GM21786 (cell line): ENCODE results near the gene LRP1B.

Source experiments
- ATAC-seq: cut with Tn5 transposase; IDR thresholded peaks from one replicate; pipeline ENCODE4 v1.9.1; 2021; ENCODE audit not compliant: unreplicated experiment

The LRP1B gene

DNA sequence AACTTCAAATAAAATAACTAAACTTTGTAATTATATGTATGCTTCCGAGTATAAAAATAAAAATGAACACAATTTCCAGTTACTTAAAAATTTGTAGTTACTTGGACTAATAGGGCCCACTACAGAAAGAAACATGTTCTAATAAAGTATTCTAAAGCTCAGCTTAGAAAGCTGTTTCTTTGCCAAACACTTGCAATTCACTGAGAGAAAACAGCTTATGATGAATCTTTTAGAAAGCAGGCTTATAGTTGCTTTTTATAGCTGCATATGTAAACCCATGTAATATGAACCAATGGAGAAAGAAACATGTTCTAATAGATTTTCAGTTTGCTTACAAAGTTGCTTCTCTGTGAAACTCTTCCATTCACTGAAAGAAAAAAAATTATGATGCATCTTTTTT is 766.0 kb downstream of the LRP1B start:
- no peak for ATAC-seq

DNA sequence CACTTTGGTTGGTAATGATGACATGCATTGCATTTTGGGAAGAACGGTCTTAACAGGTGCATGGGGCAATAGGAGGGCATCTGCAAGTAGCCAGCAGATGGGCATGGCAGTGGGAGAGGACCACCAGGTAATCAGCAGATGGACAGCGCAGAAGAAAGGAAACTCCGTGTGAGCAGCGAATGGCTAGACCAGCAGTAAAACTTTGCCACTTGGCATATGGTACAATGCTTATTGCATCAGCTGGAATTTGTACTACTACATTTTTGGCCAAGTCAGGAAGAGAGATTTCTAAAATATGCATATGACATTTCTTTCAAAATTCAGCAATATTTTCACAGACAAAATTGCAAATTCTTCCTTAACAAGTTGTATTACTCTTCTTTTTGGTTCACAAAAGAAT is 768.5 kb downstream of the LRP1B start:
- no peak for ATAC-seq

DNA sequence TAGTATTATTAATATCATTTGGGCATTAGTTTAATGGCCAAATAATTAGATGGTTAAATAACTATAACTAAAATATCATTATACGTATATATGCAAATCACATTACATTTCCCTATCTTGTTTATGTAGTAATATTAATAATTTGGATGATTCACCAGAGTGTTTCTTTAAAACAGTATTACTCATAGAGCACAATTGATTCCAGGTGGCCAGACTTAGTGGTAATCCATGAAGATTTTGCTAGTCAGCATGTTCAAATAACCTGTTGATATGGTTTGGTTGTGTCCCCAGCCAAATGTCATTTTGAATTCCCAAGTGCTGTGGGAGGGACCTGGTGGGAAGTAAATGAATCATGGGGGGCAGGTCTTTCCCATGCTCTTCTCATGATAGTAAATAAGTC is 782.3 kb downstream of the LRP1B start:
- no peak for ATAC-seq

DNA sequence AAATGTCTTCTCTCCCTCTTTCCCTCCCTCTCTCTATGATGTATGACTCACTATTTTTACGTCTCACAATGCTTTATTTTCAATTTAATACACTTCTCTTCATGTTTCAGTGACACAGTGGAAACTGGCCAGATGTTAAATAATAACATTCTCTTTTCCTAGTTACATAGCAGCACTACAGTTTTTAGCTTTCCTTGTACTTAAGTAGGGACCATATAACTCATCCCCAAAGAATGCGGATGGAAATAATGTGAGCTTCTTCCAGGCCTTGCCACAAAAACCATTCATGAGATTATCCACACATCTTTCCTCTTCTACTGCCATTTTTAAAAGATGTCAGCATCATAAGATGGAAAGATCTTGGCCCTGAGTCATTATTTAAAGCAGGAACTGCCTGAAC is 789.4 kb downstream of the LRP1B start:
- ATAC-seq: no peak

DNA sequence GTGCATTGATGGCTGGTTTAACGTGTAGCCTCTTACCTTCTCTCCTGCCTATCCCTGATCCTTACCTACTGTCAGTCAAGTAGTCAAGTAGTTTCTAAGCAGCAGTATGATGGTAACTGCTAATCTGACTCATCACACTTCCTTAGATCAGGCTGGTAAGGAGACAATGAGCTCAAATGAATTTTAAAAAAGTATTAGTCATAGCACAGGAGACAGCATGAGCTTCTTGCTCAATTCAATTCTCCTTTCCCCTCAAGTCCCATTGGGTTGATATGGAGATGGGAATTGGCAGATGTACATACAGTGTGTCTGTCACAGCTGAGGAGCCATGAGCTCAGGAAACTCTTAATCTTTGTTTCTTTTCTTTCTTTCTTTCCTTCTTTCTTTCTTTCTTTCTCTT is 799.7 kb downstream of the LRP1B start:
- ATAC-seq: no peak

DNA sequence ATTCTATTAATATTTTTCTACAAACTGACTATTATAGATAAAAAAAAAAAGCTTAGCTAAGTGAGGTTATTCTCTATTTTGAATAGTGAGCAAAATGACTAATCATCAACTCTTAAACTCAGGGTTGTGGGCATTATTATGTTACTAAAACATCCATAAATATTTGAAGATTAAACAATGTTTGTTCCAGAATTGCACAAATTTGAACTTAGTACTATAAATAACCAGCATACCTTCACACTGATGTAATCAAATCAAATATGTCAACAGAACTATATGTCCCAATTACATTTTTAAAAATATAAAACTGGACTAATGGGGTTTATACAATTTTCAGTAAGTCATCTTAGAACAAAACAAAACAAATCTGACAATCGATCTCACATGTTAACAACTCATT is 800.9 kb downstream of the LRP1B start:
- ATAC-seq: no peak

DNA sequence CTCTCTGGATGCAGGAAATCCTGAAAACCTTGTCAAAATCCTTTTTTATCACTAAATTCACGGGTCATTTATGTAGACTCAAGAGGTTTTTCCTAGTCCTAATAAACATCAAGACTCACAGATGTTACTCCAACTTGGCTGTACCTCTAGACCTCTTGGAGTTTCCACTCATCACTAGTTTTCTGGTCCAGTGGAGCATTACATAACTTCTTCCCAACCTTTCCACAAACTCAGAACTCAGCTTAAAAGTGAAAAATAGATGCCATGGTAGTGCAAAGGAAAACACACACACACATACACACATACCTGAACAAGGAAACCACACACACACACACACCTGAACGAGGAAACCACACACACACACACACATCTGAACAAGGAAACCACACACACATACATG is 807.2 kb downstream of the LRP1B start:
- no peak for ATAC-seq

DNA sequence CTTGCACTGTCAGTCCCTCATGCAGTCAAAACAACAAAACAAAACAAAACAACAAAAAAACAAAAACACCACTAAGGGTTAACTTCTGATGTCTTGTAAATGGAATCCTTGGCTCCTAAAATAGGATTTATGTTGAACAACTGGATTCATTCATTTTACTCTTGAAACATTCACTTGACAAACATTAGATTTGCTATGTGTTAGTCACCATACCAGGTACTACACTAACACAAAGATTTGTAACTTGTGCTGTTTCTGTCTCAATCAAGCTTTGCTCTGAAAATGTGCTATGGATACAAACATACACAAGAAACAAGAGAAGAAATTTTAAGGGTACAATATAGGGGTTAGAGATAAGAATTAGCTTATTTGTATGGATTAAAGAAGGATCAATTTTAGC is 812.8 kb downstream of the LRP1B start:
- no peak for ATAC-seq

DNA sequence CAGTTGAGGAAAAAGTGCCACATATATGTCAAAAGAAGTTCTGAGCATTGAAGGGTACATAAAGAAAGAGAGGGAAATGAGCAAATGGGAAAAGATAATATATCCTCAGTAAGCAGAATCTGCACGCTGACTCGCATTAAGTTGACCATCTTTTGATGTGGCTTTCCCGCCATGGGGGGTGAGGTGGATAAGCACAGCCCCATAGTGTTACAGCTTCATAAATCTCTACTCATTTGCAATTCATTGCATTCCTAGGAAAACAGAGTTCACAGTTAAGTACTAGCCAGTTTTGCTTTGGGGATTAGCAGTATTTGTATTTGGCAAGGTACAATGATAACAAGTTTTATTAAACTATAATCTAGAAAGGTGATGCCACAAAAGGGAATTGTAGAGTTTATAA is 814.2 kb downstream of the LRP1B start:
- ATAC-seq: no peak

DNA sequence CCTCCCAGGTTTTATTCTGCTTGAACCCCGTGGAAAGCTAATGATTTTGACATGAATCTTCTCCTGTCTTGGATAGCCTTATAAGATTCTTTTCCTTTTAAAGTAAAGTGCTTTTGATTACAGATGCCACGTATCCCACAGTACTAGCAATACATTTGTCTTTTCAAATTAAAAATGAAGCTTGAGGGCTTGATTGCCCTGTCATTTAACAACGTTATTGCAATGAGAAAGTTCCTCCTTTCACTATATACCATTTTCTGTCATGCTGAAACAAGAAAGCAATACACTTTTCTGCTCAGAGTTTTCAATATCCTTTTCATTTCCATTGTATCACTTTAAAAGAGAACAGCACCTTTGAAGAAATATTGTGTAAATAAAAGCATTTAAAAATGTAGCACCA is 814.7 kb downstream of the LRP1B start:
- no peak for ATAC-seq

DNA sequence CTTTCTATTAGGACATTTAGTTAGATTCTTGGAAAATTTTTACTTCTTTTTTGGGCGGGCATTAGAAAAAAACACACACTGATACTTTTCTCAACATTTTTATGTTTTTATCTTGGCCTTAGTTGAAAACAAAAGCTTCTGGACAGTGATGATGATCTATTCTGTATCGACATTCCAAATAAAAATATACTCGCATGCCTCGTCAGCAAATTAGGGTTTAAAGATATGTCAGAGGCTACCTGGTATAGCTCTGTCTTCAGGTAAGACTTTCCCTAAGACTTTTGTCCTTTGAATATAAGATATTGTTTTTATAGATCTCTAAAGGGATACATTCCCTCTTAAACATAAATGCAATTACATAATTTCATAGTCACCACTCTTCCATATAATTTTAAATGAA is 816.8 kb downstream of the LRP1B start:
- ATAC-seq: no peak

DNA sequence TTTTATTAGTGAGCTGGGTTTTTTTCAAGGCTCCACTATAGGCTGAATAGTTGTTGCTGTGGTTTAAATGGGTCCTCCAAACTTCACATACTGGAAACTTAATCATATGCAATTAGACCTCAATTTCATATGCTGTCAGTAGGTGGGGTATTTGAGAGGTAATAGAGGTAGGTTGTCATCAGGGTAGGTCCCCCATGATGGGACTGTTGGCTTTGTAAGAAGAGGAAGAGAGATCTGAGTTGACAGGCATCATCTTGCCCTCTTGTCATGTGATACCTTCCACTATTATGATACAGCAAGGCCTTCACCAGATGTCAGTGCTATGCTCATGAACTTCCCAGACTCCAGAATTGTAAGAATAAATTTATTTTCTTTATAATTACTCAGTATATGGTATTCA is 819.4 kb downstream of the LRP1B start:
- no peak for ATAC-seq

DNA sequence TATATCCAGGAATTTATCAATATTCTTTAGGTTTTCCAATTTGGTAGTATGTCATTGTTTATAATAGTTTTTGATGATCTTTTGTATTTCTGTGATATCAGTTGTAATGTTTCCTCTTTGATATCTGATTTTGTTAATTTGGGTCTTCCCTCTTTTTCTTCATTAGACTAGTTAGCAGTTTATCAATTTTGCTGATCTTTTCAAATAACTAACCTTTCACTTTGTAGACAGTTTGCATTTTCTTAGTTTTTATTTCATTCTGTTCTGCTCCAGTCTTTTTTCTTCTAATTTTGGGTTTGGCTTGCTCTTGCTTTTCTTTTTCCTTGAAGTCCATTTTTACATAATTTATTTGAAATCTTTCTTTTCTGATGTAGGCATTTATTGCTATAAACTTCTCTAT is 824.4 kb downstream of the LRP1B start:
- no peak for ATAC-seq

DNA sequence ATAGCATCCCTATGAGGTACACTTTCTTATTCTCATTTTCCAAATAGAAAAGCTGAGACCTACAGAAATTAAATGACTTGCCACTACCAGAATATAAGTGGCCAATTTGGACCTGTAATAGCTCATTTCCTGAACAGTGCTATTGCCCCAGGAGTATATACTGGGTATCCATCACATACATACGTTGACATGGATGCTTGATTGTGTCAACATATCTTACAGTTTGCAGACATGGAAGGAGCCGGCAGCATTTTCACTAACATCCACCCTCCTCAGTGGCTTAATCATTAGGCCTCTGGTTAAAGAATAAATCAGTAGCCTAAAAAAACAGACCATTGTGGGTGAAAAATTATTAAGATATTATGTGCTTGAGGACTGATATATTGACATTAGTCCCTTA is 829.3 kb downstream of the LRP1B start:
- ATAC-seq: no peak

DNA sequence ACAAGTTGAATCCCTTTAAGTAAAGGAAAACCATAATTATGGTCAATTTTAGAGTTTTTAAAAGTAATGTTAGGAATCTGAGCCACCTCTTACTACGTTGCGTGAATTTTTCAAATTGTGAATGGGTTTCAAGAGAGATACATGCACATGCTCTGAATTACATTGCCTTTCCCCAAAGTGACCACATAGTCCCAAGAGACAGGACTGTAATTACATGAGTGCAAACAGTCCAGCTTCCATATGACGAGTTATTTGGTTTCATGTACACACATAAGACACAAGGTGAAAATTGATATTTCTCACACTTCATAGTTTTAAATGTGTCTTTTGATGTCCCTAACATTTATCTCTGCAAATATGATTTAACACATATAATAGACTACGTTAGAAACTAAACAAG is 850.8 kb downstream of the LRP1B start:
- ATAC-seq: no peak

DNA sequence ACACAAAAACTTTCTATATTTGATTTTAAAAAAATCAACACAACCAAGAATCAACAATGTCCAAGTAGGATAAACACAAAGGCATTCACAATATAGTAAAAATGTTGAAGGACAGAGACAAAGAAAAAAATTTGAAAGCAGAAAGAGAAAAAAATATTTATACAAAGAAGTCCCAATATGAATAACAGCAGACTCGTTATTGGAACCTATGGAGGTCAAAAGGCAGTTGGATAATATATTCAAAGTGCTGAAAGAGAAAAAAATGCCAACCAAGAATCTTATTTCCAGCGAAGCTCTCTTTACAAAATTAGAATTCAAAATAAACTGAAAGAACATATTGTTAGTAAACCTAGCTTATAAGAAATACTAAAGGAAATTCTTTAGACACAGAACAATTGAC is 859.5 kb downstream of the LRP1B start:
- ATAC-seq: no peak

DNA sequence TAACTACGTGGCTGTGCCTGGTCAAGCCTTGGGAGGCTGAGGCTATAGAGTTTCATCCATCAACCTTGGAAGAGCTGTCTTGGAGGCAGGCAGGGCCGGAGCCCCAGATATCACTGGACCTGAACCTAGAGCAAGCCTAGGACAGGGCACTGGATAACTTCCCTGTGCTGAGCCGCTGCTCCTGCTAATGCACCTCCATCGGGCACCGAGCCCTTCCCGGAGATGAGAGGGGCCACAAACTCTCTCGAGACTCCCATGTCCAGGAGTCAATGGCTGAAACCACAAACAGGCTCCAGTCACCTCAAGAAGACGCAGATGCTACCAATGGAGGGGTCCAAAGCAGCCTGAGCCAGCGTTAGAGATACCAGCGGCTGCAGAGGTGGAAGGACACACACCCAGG is 866.0 kb downstream of the LRP1B start:
- ATAC-seq: no peak

DNA sequence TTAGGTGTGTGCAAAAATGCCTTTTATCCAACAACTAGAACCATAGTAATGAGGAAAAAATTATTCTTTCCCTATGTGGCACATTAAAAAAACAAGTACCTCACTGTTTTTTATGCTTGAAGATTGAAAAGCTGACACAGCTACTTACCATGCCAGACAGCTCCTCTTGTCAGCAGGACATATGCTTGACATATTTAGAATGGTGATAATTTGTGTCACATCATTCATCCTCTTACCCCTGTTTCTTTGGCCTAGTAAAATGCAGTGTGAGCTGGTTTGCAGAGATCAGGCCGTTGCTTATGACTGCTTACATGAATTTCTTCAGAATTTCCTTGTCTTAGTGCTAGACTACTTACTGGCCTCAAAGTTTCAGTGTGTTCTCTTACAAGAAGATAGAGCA is 869.9 kb downstream of the LRP1B start:
- ATAC-seq: no peak

DNA sequence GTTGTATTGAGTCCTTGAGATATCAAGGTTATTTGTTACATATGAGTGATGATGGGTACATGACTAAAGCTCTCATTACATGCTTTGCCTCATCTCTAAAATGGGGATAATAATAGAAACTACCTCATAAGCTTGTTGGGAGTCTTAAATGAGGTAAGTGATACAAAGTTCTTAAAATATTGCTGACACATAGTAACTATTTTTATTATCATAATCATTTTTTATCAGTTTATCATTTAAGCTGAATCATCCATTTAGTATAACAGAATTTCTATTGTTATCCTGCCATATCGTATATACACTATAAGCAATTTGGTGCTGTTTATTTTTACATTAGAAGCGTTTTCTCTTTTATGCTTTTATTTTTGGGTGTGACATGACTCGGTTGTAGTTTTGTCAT is 871.1 kb downstream of the LRP1B start:
- no peak for ATAC-seq

DNA sequence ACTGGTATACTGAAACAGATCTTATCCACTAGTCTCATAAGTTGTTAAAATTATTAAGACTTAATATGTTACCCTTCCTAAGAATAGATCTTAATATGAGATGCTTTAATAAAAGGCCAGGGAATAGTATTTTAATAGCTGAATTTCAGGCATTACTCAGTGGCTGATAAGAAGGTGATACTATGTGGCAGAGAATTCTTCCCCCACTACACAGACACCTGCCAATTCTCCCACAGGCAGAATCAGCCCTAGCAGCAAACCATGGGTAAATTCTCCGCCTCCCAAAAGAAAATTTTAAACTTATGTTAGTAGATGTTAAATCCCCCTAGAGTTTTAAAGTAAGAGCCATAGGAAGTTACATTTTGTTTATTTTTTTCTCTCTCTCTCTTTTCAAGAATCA is 888.8 kb downstream of the LRP1B start:
- ATAC-seq: no peak

DNA sequence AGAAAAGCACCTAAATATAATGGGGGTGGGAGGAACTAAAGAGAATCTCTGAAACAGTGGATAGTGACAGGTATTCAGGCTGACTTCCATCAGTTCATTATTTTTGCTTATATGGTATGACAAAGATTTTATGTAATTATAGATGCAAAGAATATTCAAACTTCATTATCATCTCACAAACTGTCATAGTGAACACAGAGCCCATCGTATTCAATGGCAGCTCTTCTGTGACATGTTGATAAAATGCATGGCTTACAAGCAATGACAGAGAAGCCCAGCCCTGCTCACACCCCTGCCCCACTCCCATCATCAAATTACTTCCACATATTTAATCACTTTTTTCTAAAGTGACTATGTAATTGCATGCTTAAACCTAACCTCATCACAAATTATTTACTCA is 904.3 kb downstream of the LRP1B start:
- no peak for ATAC-seq

DNA sequence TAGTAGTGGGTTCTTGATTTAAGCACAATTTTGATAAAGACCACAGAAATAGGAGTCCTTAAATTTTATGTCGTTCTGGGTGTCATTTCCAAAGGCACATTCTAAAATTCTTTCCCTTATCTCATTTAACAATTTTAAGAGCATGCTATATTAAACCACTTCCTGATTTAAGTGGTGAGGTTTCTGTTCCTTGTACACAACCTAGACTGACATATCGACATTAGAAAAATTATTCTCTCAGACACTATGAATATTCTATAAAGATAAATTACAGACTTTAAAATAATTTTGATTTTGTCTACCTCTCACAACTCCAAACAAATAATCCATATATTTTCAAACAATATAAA is 923.8 kb downstream of the LRP1B start:
- no peak for ATAC-seq

DNA sequence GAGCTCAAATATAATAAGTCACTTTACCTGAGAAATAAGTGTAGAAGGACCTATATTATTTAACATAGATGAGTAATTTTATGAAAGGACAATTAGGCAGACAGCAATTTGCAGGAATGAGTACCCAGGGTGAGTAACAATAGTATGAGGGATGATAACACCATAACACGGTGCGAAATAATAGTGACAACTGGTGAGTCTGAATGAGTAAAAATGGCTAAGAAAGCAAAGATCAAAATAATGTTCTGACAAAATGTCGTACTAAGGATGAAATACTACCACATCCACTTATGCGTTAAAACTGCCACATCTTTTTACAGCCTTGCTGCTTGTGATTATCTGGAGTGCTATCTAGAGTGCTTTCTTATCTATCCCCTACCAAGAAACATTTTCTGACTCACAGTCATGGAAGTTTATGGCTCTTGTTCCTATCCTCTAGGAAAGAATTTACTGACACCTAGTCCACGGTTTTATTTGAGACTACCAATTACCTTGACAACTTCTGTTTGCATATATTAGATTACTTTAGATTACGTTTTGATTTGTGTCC is 929.7 kb downstream of the LRP1B start:
- ATAC-seq: no peak

DNA sequence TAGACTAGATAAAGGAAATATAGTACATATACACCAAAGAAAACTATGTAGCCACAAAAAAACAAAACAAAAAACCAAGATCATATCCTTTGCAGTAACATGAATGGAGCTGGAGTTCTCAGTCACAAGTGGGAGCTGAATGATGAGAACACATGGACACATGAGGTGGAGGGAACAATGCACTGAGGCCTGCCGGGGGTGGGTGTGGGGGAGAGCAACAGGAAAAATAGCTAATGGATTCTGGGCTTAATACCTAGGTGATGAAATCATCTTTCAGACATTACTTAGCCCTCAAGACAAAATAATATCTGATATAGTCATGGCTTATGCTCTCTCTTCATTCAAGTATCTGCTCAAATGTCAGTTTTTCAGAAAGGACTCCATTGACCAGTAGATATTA is 930.6 kb downstream of the LRP1B start:
- ATAC-seq: no peak
